Testis (tissue), 2 donors: ENCODE results near the gene FMO1.

Source experiments
- CTCF ChIP-seq, 3 experiments: fragments of 450-650 bp in 2 of 3; fragments of 200-600 bp in 1 of 3; sonication (generic) in 1 of 3; IDR thresholded peaks; one replicate each; pipeline ENCODE4 v1.5.1; 2016 to 2019; ENCODE audit warnings: antibody characterized with exemption in 3 of 3, mild to moderate bottlenecking in 2 of 3, moderate library complexity in 1 of 3
- POLR2A ChIP-seq: fragments of 450-650 bp; IDR thresholded peaks from one replicate; pipeline ENCODE4 v1.6.1; 2017; ENCODE audit warnings: antibody characterized with exemption, mild to moderate bottlenecking, moderate library complexity

- TF ChIP-seq CTCF (IDR thresholded peaks at IDR 0.05) (no peak), POLR2A (no peak)
Observed at GRCh38 chr1:171298696-171299095, 50.4 kb downstream of the FMO1 start.
